Ovary (tissue), 3 donors: ENCODE data around the gene SORCS2.

Experiments
- EP300 ChIP-seq: sonication (generic); formaldehyde crosslinking; IDR thresholded peaks from one replicate; pipeline ENCODE4 v1.6.1; 2017; ENCODE audit warnings: antibody characterized with exemption
- POLR2A ChIP-seq: fragments of 450-650 bp; IDR thresholded peaks from one replicate; pipeline ENCODE4 v1.6.1; 2017; ENCODE audit warnings: antibody characterized with exemption, mild to moderate bottlenecking, moderate library complexity
- TF ChIP-seq, protein P1 (sequence below), 3 donors: fragments of 450-650 bp in 2 of 3; fragments of 200-600 bp in 1 of 3; IDR thresholded peaks; one replicate each; pipeline versions ENCODE4 v1.5.1 to v1.8.0; 2016 to 2022; ENCODE audit warnings: antibody characterized with exemption in 3 of 3, mild to moderate bottlenecking in 1 of 3
- donor health status: DM: no; HTN: no; CAD: no.

DNA sequence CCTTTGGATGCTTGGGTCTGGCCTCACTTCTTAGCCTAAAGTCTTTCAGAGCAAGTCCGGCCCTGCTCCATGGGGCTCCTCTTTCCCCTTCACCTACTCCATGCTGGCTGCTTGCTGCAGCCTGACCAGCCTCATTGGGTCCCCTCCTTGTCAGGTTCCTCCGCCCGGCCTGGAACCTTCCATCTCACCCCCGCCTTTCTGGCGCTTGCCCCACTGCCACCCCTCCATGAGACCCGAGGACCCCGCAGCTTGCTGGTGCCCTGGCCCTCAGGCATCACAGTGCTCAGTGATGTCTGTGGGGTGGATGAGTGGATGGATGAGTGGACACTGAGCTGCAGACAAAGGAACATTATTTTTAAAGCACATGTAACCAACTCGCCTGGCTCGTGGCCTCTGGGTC lies 24.7 kb downstream of the SORCS2 start:
- TF ChIP-seq, protein P1, sequence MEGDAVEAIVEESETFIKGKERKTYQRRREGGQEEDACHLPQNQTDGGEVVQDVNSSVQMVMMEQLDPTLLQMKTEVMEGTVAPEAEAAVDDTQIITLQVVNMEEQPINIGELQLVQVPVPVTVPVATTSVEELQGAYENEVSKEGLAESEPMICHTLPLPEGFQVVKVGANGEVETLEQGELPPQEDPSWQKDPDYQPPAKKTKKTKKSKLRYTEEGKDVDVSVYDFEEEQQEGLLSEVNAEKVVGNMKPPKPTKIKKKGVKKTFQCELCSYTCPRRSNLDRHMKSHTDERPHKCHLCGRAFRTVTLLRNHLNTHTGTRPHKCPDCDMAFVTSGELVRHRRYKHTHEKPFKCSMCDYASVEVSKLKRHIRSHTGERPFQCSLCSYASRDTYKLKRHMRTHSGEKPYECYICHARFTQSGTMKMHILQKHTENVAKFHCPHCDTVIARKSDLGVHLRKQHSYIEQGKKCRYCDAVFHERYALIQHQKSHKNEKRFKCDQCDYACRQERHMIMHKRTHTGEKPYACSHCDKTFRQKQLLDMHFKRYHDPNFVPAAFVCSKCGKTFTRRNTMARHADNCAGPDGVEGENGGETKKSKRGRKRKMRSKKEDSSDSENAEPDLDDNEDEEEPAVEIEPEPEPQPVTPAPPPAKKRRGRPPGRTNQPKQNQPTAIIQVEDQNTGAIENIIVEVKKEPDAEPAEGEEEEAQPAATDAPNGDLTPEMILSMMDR (IDR thresholded peaks at IDR 0.05), result no peak
- TF ChIP-seq POLR2A (no peak), EP300 (no peak)
